Glomerular endothelial cell (primary cell): ENCODE measurements around the gene ACOT13. TPM values are rescaled to one million over a fixed set of nuclear protein-coding genes. Genes with fewer than 3 reads are reported as not detected.

Experiments used
- total RNA-seq: library from RNA; depleted of rRNA; stranded (reverse); fragments of >200 nt; gene quantifications from 2 replicates; pipeline ENCODE4 v1.2.3, GENCODE V29; 2015

ACOT13 gene
- total RNA-seq, 1 donor from 2014 or later: 15.1 TPM

Other genes with a start within 250 kb of the ACOT13 start
- gene GPLD1, start 177.5 kb upstream of the ACOT13 start, total RNA-seq: 0.18 TPM in 1 of 2 replicates, not detected in the other
- 1.3 and 1.7 TPM in 2 replicates for gene ALDH5A1, start 172.1 kb upstream of the ACOT13 start, total RNA-seq
- gene KIAA0319, start 20.9 kb upstream of the ACOT13 start, total RNA-seq: not detected in 2 replicates
- 21.7 and 24.2 TPM in 2 replicates for gene TDP2, start 178 bp upstream of the ACOT13 start, total RNA-seq
- gene C6orf62, start 52.1 kb downstream of the ACOT13 start, total RNA-seq: 66.2 and 74.0 TPM in 2 replicates
- gene GMNN, start 107.9 kb downstream of the ACOT13 start, total RNA-seq: 8.7 and 20.0 TPM in 2 replicates
- not detected in 2 replicates for gene ARMH2, start 131.8 kb downstream of the ACOT13 start, total RNA-seq